ENCODE data around the gene IAPP. TPM values are rescaled to one million over a fixed set of nuclear protein-coding genes. Genes with fewer than 3 reads are reported as not detected.

Gene IAPP
- total and polyA plus RNA-seq, 4 donors: 0.01 TPM; not detected in 3

GRCh38 chr12:21340403-21340802 lies 32.3 kb upstream of the IAPP start:
- no peaks in the 10 kb centered on the region for H3K27me3 ChIP-seq (ENCODE audit: control insufficient read depth in 3 of 3, insufficient read depth in 3 of 3, low read length in 2 of 3)
- TF ChIP-seq CTCF (IDR thresholded peaks at IDR 0.05; ENCODE audit: control extremely low read depth, extremely low read depth): no peak
- H3K9me3 ChIP-seq (ENCODE audit: control insufficient read depth in 4 of 4, insufficient read depth in 3 of 4, low read length in 3 of 4): no peaks in the 10 kb centered on the region
- H3K4me1 ChIP-seq (ENCODE audit: control insufficient read depth in 5 of 5, insufficient read depth in 5 of 5, low read length in 5 of 5): peaks cover 0 to 1% (median 0%) of the 10 kb centered on the region in 5 donors
- no peak overlapping the region for H3K4me3 ChIP-seq
- DNase-seq: no peak
- H3K36me3 ChIP-seq (ENCODE audit: control insufficient read depth in 4 of 4, insufficient read depth in 4 of 4, low read length in 4 of 4): no peaks in the 10 kb centered on the region
- 74 to 89% methylated on average over 6 of the region's 6 CpGs for WGBS, 2 donors
- no peak for ATAC-seq (ENCODE audit: insufficient read depth, low FRiP score)
- H3K27ac ChIP-seq (ENCODE audit: low read depth in 1 of 2, low read length in 1 of 2): no peak overlapping the region
- H3K9ac ChIP-seq (ENCODE audit: insufficient read depth in 1 of 2, low read length in 2 of 2): no peak overlapping the region

- H3K27me3 ChIP-seq (ENCODE audit: control insufficient read depth in 3 of 3, insufficient read depth in 3 of 3, low read length in 2 of 3): no peaks in the 10 kb centered on the region
- H3K4me1 ChIP-seq (ENCODE audit: control insufficient read depth in 5 of 5, insufficient read depth in 5 of 5, low read length in 5 of 5): no peaks in the 10 kb centered on the region
- H3K36me3 ChIP-seq (ENCODE audit: control insufficient read depth in 4 of 4, insufficient read depth in 4 of 4, low read length in 4 of 4): no peaks in the 10 kb centered on the region
- no peak overlapping the region for H3K4me3 ChIP-seq
- H3K9ac ChIP-seq (ENCODE audit: insufficient read depth in 1 of 2, low read length in 2 of 2): no peak overlapping the region
- ATAC-seq (ENCODE audit: insufficient read depth, low FRiP score) (no peak), DNase-seq (no peak)
- no peak overlapping the region for H3K27ac ChIP-seq (ENCODE audit: low read depth in 1 of 2, low read length in 1 of 2)
- WGBS, 2 donors: 81 to 90% methylated on average over 4 of the region's 4 CpGs
- no peak for TF ChIP-seq CTCF (IDR thresholded peaks at IDR 0.05; ENCODE audit: control extremely low read depth, extremely low read depth)
- no peaks in the 10 kb centered on the region for H3K9me3 ChIP-seq (ENCODE audit: control insufficient read depth in 4 of 4, insufficient read depth in 3 of 4, low read length in 3 of 4)
Observed at GRCh38 chr12:21341769-21342168, 30.9 kb upstream of the IAPP start.

GRCh38 chr12:21343636-21344035 lies 29.1 kb upstream of the IAPP start:
- Histone ChIP-seq H3K9ac (ENCODE audit: insufficient read depth in 1 of 2, low read length in 2 of 2) (no peak overlapping the region), H3K9me3 (ENCODE audit: control insufficient read depth in 4 of 4, insufficient read depth in 3 of 4, low read length in 3 of 4) (no peaks in the 10 kb centered on the region)
- ATAC-seq (ENCODE audit: insufficient read depth, low FRiP score): no peak

More at GRCh38 chr12:21343636-21344035, 29.1 kb upstream of the IAPP start:
- H3K36me3 ChIP-seq (ENCODE audit: control insufficient read depth in 4 of 4, insufficient read depth in 4 of 4, low read length in 4 of 4): no peaks in the 10 kb centered on the region
- H3K4me1 ChIP-seq (ENCODE audit: control insufficient read depth in 5 of 5, insufficient read depth in 5 of 5, low read length in 5 of 5): no peaks in the 10 kb centered on the region
- no peak for TF ChIP-seq CTCF (IDR thresholded peaks at IDR 0.05; ENCODE audit: control extremely low read depth, extremely low read depth)
- no peak for DNase-seq
- no peak overlapping the region for H3K4me3 ChIP-seq
- no peak overlapping the region for H3K27ac ChIP-seq (ENCODE audit: low read depth in 1 of 2, low read length in 1 of 2)
- no peaks in the 10 kb centered on the region for H3K27me3 ChIP-seq (ENCODE audit: control insufficient read depth in 3 of 3, insufficient read depth in 3 of 3, low read length in 2 of 3)

Measured in lung (tissue), 12 donors.